ENCODE results near the gene MUC20.
"Not testable (repeated sequence)": the region's sequence is repeated elsewhere in the genome, so short reads cannot be mapped to it uniquely, and the experiment has no call there.

Gene MUC20, protein sequence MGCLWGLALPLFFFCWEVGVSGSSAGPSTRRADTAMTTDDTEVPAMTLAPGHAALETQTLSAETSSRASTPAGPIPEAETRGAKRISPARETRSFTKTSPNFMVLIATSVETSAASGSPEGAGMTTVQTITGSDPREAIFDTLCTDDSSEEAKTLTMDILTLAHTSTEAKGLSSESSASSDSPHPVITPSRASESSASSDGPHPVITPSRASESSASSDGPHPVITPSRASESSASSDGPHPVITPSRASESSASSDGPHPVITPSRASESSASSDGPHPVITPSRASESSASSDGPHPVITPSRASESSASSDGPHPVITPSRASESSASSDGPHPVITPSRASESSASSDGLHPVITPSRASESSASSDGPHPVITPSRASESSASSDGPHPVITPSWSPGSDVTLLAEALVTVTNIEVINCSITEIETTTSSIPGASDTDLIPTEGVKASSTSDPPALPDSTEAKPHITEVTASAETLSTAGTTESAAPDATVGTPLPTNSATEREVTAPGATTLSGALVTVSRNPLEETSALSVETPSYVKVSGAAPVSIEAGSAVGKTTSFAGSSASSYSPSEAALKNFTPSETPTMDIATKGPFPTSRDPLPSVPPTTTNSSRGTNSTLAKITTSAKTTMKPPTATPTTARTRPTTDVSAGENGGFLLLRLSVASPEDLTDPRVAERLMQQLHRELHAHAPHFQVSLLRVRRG

GRCh38 chr3:195720831-195721506, at the start of gene MUC20:
Gene MUC20, plus strand, starts transcription at chr3:195720978. Its CDS starts 30 bp downstream, at chr3:195721008.
- DNase-seq: not testable (repeated sequence)

DNA sequence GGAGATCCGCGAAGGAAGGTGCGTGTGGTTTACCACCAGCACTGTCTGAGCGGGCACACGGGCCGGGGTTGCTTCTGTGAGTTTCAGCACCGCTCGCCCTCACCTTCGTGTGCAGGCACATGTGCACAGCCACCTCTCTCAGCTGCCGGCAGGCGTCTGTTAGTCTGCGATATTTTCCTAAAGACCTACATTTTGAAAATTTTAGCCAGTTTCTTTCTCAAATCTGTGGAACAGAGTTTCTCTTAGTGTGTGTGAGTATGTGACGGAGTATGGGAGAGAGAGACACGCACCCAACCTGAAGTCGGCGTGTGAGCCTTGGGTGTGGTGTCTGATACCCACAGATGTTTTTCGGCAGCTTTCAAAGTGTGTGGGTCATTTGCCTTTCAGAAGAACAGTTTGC, 49.5 kb upstream of the MUC20 start:
- not testable (repeated sequence) for DNase-seq

DNA sequence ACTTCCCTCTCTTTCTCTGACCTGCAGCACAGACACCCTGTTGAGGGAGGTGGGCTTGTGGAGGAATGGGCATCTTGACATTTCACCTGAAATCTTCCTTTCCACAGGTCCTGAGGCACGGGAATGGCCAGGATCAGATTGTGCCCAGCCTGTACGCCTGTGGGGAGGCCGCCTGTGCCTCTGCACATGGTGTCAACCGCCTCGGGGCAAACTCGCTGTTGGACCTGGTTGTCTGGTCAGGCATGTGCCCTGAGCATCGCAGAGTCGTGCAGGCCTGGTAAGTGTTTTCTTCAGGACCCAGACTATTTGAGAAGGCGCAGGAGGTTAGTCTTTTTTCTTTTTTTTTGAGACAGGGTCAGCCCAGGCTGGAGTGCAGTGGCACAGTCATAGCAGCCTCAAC, 47.1 kb upstream of the MUC20 start:
- DNase-seq: not testable (repeated sequence)

DNA sequence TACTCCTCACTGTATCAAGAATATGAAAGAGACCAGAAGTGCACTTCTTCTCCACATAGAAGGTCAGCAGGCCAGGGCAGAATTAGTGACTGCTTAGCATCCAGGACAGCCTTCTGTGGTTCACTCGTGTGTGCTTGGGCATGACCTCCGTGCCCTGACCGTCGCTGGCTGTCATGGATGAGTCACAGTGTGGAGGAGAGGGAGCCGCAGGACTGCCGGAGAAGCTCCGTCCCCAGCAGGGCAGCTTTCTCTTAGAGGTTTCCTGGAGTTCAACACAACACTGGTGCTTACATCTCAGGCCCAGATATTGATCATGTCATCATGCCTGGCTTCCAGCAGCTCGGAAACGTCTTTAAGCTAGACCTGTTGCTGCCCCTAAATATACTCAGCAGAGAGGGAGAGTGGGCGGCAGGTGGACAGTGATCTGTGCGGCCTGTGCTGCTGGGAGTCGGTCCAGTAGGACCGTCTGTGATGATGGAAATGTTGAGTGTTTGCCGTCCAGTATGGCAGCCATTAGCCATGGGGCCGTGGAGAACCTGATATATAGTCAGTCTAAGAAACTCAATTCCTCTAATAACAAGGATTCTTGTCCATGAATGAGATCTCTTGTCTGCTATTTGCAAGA, 42.3 kb upstream of the MUC20 start:
- DNase-seq: not testable (repeated sequence)

DNA sequence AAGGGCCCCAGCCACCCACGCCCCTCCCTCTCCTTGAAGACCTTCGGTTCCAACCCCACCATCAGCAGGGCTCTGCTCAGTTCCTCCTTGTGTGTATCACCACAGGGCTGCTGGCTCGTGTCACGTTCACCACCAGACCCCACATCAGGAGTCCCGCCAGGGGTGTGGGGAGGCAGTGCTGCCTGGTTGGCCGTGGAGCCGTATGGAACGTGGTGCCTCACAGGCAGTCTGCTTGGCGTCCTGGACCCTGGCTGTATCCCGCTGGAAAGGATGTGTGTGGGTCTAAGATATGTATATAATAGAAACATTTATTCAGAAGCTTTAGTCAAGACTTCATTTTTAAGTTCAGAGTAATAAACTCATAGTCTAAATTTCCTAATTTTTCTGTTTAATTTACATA, 40.1 kb upstream of the MUC20 start:
- DNase-seq: not testable (repeated sequence)

GRCh38 chr3:195681458-195682103, 39.2 kb upstream of the MUC20 start:
- DNase-seq: not testable (repeated sequence)

DNA sequence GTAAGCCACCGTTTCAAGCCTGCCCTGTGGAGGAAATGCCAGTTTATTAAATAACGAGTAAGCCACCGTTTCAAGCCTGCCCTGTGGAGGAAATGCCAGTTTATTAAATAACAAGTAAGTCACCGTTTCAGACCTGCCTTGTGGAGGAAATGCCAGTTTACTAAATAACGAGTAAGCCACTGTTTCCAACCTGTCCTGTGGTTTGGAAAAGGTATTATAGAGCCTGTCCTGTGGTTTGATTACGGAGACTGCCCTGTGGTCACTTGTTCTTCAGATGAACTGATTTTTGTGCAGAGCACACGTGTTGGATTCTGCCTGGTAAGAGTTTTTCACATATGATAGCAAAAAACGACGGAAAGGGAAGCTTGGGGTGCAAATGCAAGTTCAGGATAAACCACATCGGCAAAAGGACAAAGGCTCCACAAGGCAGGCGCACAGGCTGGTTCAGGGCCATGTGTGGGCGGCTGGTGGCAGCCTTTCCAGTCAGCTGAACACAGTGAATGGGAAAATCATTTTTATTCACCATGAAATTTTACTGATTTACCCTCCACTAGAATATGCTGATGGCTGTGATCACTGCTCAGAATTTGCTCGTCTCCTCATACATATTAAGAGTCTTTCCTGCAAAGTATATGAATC, 38.6 kb upstream of the MUC20 start:
- DNase-seq: not testable (repeated sequence)

GRCh38 chr3:195683722-195684526, 36.9 kb upstream of the MUC20 start:
- not testable (repeated sequence) for DNase-seq

- DNase-seq: not testable (repeated sequence)
These were observed 36.1 kb upstream of the MUC20 start for GRCh38 chr3:195684527-195685257.

GRCh38 chr3:195686537-195687208, 34.1 kb upstream of the MUC20 start:
- DNase-seq: not testable (repeated sequence)

- DNase-seq: not testable (repeated sequence)
These were observed 33.5 kb upstream of the MUC20 start for GRCh38 chr3:195687209-195687760.

GRCh38 chr3:195688471-195689183, 32.2 kb upstream of the MUC20 start:
- DNase-seq: not testable (repeated sequence)

- DNase-seq: not testable (repeated sequence)
These were observed 31.4 kb upstream of the MUC20 start for GRCh38 chr3:195689184-195690070.

DNA sequence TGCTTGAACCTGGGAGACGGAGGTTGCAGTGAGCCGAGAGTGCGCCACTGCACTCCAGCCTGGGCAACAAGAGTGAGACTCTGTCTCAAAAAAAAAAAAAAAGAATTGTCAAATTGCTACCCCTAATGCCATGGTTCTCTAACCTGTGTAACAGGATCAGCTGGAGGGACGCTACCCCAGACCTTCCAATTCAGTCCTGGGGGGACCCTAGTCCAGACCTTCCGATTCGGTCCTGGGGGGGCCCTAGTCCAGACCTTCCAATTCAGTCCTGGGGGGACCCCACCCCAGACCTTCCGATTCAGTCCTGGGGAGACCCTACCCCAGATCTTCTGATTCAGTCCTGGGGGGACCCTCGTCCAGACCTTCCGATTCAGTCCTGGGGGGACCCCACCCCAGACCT, 29.8 kb upstream of the MUC20 start:
- no peak for DNase-seq

DNA sequence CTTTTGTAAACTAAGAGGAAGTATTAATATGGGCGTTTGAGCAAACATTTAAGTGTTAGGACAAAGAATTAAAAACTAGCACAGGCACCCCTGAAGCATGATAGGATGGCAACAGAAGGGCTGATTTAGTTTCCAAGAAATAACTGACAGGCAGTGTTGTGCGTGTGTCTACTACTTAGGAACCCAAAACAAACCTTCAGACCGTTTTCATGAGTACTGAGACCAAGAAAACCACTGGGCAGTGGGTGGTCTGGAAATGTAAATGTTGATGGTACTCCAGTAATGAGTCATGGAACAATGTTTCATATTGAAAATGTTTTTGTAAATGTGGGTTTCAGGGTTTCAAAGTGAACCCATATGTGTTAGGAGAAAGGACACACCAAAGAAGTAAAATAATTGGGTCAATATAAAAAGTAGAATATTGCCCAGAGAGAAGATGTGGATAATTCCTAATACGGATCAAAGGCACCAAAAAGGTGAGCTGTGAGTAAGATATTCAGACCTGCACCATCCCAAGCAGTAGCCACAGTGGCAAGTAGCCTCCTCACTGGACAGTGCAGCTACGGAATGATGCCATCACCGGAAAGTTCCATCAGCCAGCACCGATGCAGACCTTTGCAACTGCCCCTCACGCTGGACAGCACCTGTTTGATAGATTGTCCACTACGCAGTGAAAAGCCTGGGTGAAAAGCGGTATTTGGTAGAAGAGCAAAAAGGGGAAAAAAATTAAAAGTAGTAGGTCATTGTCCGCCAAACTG, 29.0 kb upstream of the MUC20 start:
- DNase-seq: not testable (repeated sequence)

DNA sequence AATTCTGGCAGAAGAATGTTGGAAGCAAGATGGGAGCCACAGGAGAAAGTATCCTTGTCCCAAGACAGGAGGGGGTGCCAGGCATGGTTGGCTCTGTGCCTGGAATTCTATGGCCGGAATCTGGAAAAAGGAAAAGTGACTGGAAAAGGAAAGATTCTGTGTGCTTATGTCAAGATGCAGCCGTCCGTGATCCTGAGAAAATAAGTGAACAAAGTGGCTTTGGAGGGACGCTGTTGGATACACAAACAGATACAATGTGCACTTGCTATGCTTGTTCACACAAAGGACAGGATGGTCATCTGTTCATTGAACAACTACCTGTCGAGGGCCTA, 28.5 kb upstream of the MUC20 start:
- DNase-seq: no peak

All from DMS79 treated with DMSO at 0.1 percent for 48 hours (cell line).